NK-92 (cell line): ENCODE data around the gene KIF5A.
A peak's percentile ranks its signal among the peaks of the same experiment; 100 is the strongest.
"Not testable (repeated sequence)": the region's sequence is repeated elsewhere in the genome, so short reads cannot be mapped to it uniquely, and the experiment has no call there.

Experiments
- DNase-seq: peaks from one replicate; lab custom pipeline; 2025; ENCODE audit not compliant: unreplicated experiment; lab: John Stamatoyannopoulos, UW

The KIF5A gene

DNA sequence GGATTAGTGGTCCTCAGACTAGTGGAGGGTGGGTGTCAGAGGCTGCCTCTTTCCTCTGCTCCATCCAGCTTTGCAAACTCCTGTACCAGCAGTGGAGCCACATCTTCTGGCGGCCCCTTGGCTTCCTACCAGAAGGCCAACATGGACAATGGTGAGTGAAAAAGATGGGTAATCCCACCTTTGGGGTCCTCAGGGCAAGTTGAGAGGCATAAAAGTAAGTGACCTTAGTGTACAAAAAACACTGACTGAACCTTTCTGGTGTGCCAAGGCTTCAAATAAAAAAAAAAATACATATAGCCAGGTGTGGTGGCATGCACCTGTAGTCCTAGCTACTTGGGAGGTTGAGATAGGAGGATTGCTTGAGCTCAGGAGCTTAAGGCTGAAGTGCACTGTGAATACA lies 32.0 kb downstream of the KIF5A start:
- no peak for DNase-seq

- DNase-seq = no peak
Observed at GRCh38 chr12:57582440-57582839, 32.6 kb downstream of the KIF5A start.

DNA sequence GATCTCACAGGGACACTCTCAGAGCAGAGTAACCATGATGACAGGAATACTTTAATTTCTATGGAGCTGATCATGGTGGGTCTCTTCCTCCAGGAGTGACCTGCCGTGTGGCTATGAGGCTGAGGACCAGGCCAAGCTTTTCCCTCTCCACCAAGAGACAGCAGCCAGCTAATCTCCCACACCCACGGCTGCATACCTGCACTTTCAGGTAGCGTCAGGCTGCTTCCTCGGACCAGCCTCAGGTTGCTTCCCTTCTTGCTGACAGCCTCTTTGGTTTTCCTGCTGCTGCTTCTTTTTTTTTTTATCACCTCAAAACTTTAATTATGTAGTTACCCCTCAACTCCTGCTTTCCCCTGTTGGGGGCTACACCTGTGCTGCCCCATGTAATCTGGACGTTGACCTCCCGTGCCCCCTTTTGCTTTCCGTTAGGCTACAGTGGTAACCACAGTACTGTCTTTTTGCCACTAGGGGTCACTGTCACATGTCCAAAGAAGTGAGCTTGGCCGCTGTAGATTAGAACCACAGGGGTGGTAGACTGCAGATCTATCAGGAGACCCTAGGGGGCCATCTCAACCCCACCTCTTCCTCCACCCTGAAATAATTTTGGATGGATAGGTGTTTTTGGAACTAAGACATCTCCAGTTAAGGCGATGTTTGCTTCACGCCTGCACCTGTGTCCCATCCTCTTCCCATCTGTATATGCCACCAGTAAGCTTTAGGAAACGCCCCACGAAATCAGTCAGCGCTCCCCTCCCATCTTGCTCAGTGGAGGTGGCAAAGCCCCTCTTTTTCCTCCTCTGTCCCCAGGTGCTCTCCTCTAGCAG lies 33.4 kb downstream of the KIF5A start:
- DNase-seq = no peak

GRCh38 chr12:57584050-57584449 lies 34.2 kb downstream of the KIF5A start:
- no peak for DNase-seq

DNA sequence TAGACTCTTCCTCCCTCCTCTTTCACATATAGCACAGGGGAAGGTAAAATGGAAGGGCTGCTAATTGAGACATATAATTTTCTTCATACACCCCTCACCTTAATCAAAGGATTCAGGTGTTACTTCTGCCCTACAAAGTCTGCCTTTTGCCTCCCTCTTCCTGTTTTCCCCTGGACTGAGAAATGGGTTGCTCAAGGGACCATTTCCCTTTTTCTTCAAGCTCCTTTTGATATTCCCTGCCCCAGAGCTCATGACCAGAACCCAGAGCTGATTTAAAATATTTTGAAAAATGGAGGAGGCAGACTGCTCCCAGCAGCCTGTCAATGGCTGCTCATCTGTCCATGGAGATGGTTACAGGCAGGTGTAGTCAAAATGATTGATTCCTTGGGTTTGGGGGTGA lies 34.8 kb downstream of the KIF5A start:
- DNase-seq = no peak

DNA sequence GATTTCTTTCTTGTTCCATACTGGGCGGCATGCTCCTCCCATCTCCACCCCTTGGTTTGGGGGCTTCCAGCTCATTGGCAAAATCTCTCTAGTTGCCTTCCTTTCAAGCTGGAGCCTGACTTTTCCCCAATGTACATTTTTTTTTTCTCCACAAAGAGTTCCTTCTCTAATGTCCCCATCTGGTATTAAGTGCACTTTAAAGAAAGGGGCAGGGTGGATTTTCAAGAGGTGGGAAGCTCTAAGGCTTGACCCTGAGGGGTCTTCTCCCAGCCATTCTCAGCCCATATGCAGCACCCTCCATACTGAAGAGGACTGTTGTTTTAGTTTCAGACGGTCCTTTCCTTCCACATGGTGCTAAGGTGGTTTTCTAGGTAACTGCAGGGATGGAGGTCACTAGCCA lies 35.3 kb downstream of the KIF5A start:
- DNase-seq = no peak

DNA sequence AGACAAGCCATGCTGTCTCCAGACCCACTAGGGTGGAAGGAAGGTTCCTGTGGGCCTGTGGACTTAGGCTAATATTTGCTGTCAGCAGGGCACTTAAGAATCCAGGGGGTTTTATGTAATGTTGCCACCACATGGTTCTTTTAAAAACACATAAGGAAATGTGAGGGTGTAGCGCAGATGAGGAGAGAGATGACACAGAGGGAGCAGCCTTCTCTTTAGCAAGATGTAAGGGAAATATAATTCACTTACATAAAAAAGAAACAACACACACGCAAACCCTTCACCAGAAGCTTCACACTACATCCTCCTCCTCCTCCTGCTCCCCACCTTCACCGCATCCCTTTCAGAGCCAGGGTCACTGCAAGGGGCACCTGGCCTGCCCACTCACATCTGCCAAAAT lies 36.3 kb downstream of the KIF5A start:
- no peak for DNase-seq

DNA sequence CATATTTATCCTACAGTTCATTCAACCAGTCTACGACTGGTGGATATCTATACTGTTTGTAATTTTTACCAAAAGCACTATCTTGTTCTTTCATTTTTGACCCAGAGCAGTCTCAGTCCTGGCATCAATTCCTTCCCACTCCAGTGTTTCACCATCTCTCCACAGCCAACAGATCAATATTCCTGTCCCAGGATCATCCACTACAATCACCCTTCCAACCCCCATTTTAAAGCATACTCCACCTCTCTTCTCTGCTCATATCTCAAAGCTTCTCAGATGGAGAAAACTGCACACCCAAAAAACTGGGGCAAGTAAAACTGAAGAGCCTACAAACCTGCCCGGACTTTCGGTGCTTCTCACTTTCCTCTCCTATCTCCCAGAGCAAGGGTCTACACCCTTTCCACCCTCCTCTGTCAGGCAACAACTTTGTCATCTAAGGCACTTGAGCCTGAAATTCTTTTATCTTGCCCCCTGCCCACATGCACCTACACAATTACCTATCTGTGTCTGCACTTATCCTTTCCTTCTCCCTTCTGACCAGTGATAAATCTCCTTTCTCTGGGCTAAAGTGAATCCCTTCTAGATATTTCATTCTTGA lies 37.1 kb downstream of the KIF5A start:
- no peak for DNase-seq

DNA sequence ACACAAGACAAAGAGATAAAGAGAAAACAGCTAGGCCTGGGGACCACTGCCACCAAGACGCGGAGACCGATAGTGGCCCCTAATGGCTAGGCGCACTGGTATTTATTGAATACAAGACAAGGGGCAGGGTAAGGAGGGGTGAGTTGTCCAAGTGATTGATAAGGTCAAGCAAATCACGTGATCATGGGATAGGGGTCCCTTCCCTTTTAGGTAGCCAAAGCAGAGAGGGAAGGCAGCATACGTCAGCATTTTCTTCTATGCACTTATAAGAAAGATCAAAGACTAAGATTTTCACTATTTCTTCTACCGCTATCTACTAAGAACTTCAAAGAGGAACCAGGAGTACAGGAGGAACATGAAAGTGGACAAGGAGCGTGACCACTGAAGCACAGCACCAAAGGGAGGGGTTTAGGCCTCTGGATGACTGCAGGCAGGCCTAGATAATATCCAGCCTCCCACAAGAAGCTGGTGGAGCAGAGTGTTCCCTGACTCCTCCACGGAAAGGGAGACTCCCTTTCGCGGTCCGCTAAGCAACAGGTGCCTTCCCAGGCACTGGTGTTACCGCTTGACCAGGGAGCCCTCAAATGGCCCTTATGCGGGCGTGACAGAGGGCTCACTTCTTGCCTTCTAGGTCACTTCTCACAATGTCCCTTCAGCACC lies 39.2 kb downstream of the KIF5A start:
- not testable (repeated sequence) for DNase-seq

DNA sequence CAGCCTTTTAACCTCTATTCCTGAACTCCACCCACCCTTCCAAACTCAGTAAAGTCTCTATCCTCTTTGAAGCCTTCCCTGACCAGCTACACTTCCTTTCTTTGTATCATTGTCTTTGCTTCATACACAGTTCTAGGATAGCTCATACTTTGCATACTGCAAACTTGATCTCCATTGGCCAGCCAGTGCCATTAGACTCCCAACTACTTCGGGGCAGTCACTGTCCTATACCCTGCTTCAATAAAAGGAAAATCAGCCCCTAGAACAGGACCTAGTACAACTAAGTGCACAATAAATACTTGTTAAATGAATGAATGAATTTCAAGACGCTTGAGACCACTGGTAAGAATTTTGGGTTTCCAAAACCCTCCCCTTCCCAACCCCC lies 40.6 kb downstream of the KIF5A start:
- DNase-seq = no peak

DNA sequence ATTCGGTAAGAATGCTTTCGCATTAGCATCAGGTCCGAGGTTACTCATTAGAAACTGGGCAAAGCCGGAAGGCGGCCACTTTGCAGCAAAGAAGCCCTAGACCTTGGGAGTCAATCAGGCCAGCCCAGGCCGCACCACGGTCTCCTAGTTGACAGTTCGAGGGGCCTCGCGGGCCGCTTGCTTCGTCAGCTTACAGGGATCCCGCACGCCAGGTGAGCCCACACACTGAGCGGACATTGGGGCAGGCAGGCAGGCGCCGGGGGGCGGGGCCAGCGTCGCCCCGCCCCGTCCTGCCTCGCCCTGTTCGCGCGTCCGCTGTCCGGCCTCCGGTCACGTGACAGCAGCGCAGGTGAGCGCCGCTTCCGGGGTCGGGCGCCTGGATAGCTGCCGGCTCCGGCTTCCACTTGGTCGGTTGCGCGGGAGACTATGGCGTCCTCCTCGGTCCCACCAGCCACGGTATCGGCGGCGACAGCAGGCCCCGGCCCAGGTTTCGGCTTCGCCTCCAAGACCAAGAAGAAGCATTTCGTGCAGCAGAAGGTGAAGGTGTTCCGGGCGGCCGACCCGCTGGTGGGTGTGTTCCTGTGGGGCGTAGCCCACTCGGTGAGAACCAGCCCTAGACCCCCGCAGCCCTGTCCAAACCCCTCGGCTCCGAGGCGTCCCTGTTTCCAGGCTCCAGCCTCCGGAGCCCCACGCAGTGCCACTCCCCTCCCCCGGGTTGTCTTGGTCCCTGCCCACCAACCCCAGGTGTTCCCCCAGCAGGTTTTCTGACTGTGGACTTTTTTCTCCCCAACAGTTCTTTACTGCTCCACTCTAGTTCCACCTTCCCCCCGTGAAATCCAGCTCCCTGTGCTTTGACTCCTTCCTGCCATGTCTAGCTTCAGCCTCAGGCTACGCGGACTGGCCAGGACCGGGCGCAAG lies 41.3 kb downstream of the KIF5A start, which contains the start of gene PIP4K2C:
Gene PIP4K2C, plus strand, starts transcription at position 329 of the 918 bp plus-strand sequence. Its CDS starts 98 bp downstream, at position 427.
- peak; percentile 7 for DNase-seq

GRCh38 chr12:57591782-57592325 lies 42.0 kb downstream of the KIF5A start:
- no peak for DNase-seq

GRCh38 chr12:57592551-57593165 lies 42.8 kb downstream of the KIF5A start:
- DNase-seq = no peak

DNA sequence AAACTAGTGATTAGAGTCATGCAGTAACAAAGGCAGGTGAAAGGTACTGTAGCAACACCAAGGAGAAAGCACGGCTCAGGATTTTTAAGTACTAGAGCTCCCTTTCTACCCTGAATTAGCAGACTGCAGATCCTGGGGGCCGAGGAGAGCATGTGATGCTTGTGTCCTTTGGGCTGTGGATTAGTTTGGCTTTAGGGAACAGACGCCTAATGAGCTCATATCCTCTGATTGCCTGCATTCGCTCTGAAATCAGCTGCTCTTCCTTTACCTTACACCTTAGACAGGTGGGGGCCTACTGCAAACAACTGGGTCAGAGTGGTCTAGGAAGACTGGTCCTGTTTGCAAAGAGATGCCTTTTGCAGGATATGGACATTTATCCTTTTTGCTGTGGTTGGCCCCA lies 43.3 kb downstream of the KIF5A start:
- no peak for DNase-seq

DNA sequence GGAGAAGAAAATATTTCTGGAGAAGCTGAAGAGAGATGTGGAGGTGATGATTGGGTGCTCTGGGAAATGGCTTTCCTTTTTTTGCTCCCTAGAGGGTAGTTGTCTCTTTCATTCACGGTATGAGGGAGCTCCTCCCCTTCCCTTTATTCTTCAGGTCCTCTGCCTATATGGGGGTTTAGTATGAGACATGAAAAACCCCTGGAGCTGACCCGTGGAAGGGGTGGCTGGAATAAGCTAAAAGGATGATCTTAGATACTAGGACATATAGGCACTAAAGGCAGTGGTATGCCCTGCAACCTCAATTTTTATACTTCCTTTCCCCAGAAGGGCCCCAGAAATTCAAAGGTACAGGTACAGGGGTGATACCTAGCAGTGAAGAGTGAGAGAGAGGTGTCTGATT lies 50.6 kb downstream of the KIF5A start:
- DNase-seq = no peak

DNA sequence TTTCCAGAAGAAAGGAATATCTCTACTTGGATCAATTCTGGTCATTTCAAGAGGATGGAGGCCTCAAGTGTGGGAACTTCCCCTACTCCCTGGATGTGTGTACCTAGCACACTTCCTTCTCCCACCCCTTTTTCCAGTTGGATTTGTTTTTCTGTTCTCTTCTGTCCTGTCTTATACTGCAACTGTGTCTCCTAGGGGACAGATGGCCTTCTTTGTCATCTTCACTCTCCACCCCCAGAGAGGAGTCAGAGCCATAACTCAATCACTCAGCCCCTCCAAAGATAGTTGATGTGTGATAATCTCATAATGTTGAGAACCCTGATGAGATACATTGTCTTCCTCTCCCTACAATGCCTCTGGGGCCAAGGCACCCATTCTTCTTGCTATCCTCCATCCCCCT lies 52.7 kb downstream of the KIF5A start:
- DNase-seq = no peak

GRCh38 chr12:57603324-57603723 lies 53.5 kb downstream of the KIF5A start:
- no peak for DNase-seq

DNA sequence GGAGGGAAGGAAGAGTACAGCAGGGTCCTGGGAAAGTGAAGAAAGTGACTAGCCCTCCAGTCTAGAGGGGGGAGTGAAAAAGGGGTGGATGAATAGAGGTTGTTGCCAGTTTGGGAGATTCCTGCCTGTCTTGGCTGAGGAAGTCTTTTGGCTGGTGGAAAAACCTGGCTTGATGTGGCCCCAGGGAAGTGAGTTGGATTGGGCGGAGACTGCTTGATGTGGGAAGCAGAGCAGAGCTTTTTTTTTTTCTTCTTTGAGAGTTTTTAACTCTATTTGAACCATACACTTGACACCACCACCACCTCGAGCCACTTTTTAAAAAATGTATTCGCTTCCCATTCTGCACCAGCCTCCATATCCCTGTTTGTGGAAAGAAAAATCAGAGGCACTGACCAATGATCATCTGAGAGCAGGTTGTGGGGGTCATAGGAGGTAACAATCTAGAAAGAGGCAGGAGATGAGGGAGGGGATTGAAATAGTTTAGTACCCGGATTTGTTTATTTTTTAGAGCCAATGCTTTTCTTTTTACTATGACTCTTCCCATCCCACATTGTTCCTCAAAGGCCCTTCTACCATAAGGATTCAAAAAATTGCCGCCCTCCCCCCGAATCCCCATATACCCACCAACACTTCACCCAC lies 54.1 kb downstream of the KIF5A start:
- no peak for DNase-seq

DNA sequence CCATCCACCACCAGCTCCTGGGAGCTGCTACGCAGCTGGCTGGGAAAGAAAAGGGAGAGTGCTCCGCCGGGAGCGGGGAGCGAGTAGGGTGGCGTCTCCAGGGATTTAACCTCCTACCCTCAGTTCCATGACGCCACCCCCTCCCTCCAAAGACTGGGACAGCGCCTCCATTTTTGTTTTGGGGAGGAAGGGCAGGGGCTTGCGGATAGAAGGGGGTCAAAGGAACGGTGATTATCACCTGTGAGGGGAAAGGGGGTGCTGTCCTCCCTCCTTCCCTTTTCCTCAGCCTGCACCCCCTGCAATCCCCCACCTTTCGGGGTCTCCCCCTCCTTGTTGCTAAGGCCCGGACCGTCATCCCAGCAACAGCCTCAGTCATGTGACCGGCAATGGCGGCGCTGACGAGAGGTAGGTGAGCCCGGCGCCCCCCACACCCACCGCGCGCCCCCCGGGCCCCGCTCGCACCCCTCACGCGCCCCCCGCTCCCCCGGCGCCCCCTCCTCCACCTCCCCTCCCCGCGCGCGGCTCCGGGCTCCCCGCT lies 54.7 kb downstream of the KIF5A start, which contains the start of gene DTX3:
Gene DTX3, plus strand, starts transcription at position 371 of the 538 bp plus-strand sequence. CDS start 1,694 bp downstream, outside the sequence.
- DNase-seq = no peak
